Natural killer cell (primary cell): Measurements from ENCODE around the gene POMGNT2. TPM values are rescaled to one million over a fixed set of nuclear protein-coding genes. Genes with fewer than 3 reads are reported as not detected.

Experiments
- ATAC-seq, 3 donors: fragments of 150-1000 bp in 2 of 3; fragments of 200-7000 bp in 1 of 3; cut with Tn5 transposase; 1 replicate in 1 of 3; 2 replicates in 2 of 3; pipeline ENCODE4 v1.10.0; 2021; ENCODE audit warnings: mild to moderate bottlenecking in 2 of 3, moderate library complexity in 2 of 3
- DNase-seq, 2 donors: peaks; one replicate each; pipeline versions ENCODE4 v3.0.0 to v3.0.0-alpha.2; 2013 to 2021; ENCODE audit warnings: mixed read lengths in 1 of 2
- H3K27ac ChIP-seq: one replicate; pipeline ENCODE4 v1.5.1; 2013; ENCODE audit warnings: mild to moderate bottlenecking, low read length
- H3K27me3 ChIP-seq: one replicate; pipeline ENCODE4 v1.6.1; 2013; ENCODE audit warnings: low read length; ENCODE audit not compliant: control insufficient read depth, insufficient read depth
- H3K36me3 ChIP-seq: one replicate; pipeline ENCODE4 v1.6.1; 2013; ENCODE audit warnings: low read length; ENCODE audit not compliant: control insufficient read depth, insufficient read depth
- H3K4me1 ChIP-seq: one replicate; pipeline ENCODE4 v1.6.1; 2013; ENCODE audit warnings: low read length; ENCODE audit not compliant: control insufficient read depth, insufficient read depth
- H3K4me3 ChIP-seq: one replicate; pipeline ENCODE4 v1.5.1; 2013; ENCODE audit warnings: low read length
- H3K9me3 ChIP-seq: one replicate; pipeline ENCODE4 v1.6.1; 2013; ENCODE audit warnings: low read length; ENCODE audit not compliant: control insufficient read depth, insufficient read depth
- H3K27ac Mint-ChIP-seq, 2 donors: one replicate each; pipeline ENCODE4 v1.8.0; 2022; ENCODE audit warnings: mild to moderate bottlenecking in 2 of 2, mixed read lengths in 2 of 2, moderate library complexity in 1 of 2
- H3K27me3 Mint-ChIP-seq, 2 donors: one replicate each; pipeline ENCODE4 v1.8.0; 2022; ENCODE audit warnings: low read depth in 2 of 2, mixed read lengths in 2 of 2
- H3K36me3 Mint-ChIP-seq: one replicate; pipeline ENCODE4 v1.8.0; 2022; ENCODE audit warnings: mixed read lengths
- H3K4me1 Mint-ChIP-seq, 2 donors: one replicate each; pipeline ENCODE4 v1.8.0; 2022; ENCODE audit warnings: mixed read lengths in 2 of 2
- H3K4me3 Mint-ChIP-seq: one replicate; pipeline ENCODE4 v1.8.0; 2022; ENCODE audit warnings: mild to moderate bottlenecking, moderate library complexity, mixed read lengths
- H3K9me3 Mint-ChIP-seq, 2 donors: one replicate each; pipeline ENCODE4 v1.8.0; 2022; ENCODE audit warnings: mixed read lengths in 2 of 2
- CTCF ChIP-seq: fragments of 200-600 bp; IDR thresholded peaks from one replicate; pipeline ENCODE4 v1.8.0; 2022; ENCODE audit warnings: antibody characterized with exemption
- WGBS: methylation state at CpG from one replicate; pipeline ENCODE4 v1.1.7; 2013; ENCODE audit warnings: missing lambda C conversion rate; ENCODE audit not compliant: insufficient coverage; 5-methylcytosine and 5-hydroxymethylcytosine counted together
- intact Hi-C: fragments of 100-400 bp; cut with micrococcal nuclease; formaldehyde crosslinking; loops from one replicate; pipeline ENCODE4 v1.14.2; 2022
- total RNA-seq, 4 donors: library from RNA; stranded (reverse); fragments of 120-200 nt in 1 of 4; gene quantifications; one replicate each; pipeline versions ENCODE4 v1.2.3 to v1.2.4, GENCODE V29; 2013 to 2022

The POMGNT2 gene
- total RNA-seq, 3 donors from 2014 or later (not counting 1 experiment from before 2014, with no cell fraction given): 4.3 to 7.4 (median 6.6) TPM

GRCh38 chr3:43152649-43153048 lies 46.8 kb upstream of the POMGNT2 start:
- H3K36me3 ChIP-seq: no peaks in the 10 kb centered on the region
- Mint-ChIP-seq H3K9me3 (no peaks in the 10 kb centered on the region), H3K4me3 (no peak overlapping the region), H3K36me3 (no peaks in the 10 kb centered on the region), H3K4me1 (no peaks in the 10 kb centered on the region), H3K27me3 (peaks cover 12 to 36% of the 10 kb centered on the region in 2 donors), H3K27ac (no peak overlapping the region)
- no peak for TF ChIP-seq CTCF
- no peak overlapping the region for H3K27ac ChIP-seq
- no peaks in the 10 kb centered on the region for H3K4me1 ChIP-seq
- ATAC-seq (no peak), DNase-seq (no peak)
- WGBS: 26% methylated on average over 5 of the region's 5 CpGs
- H3K27me3 ChIP-seq: no peaks in the 10 kb centered on the region
- no peak overlapping the region for H3K4me3 ChIP-seq
- no peaks in the 10 kb centered on the region for H3K9me3 ChIP-seq
- intact Hi-C loops: no loop called here

- Mint-ChIP-seq H3K4me3 (no peak overlapping the region), H3K27ac (no peak overlapping the region), H3K27me3 (peaks cover 29 to 37% of the 10 kb centered on the region in 2 donors), H3K9me3 (no peaks in the 10 kb centered on the region), H3K36me3 (no peaks in the 10 kb centered on the region), H3K4me1 (no peaks in the 10 kb centered on the region)
- H3K9me3 ChIP-seq: no peaks in the 10 kb centered on the region
- no peaks in the 10 kb centered on the region for H3K4me1 ChIP-seq
- intact Hi-C loops: no loop called here
- H3K36me3 ChIP-seq: no peaks in the 10 kb centered on the region
- H3K4me3 ChIP-seq: no peak overlapping the region
- DNase-seq (no peak), ATAC-seq (no peak)
- no peak overlapping the region for H3K27ac ChIP-seq
- H3K27me3 ChIP-seq: no peaks in the 10 kb centered on the region
- TF ChIP-seq CTCF: no peak
Measured at GRCh38 chr3:43148033-43148432, 42.2 kb upstream of the POMGNT2 start.

GRCh38 chr3:43146599-43146998 lies 40.7 kb upstream of the POMGNT2 start:
- H3K4me1 Mint-ChIP-seq: no peaks in the 10 kb centered on the region
- intact Hi-C loops: no loop called here
- no peak overlapping the region for H3K27ac Mint-ChIP-seq
- H3K9me3 ChIP-seq: no peaks in the 10 kb centered on the region
- DNase-seq (no peak), ATAC-seq (no peak)
- no peak for TF ChIP-seq CTCF
- no peak overlapping the region for H3K4me3 ChIP-seq
- no peaks in the 10 kb centered on the region for H3K4me1 ChIP-seq
- no peaks in the 10 kb centered on the region for H3K27me3 ChIP-seq
- no peak overlapping the region for H3K27ac ChIP-seq
- no peaks in the 10 kb centered on the region for H3K36me3 ChIP-seq
- peaks cover 23 to 34% of the 10 kb centered on the region in 2 donors for H3K27me3 Mint-ChIP-seq
- 100% methylated on average over 1 of the region's 1 CpG for WGBS
- no peaks in the 10 kb centered on the region for H3K36me3 Mint-ChIP-seq
- H3K4me3 Mint-ChIP-seq: no peak overlapping the region
- H3K9me3 Mint-ChIP-seq: no peaks in the 10 kb centered on the region

- WGBS: 51% methylated on average over 6 of the region's 7 CpGs
- Mint-ChIP-seq H3K27ac (no peak overlapping the region), H3K9me3 (no peaks in the 10 kb centered on the region), H3K27me3 (peaks cover 14 to 29% of the 10 kb centered on the region in 2 donors), H3K36me3 (no peaks in the 10 kb centered on the region), H3K4me3 (no peak overlapping the region), H3K4me1 (no peaks in the 10 kb centered on the region)
- Histone ChIP-seq H3K27me3 (no peaks in the 10 kb centered on the region), H3K36me3 (no peaks in the 10 kb centered on the region), H3K9me3 (no peaks in the 10 kb centered on the region), H3K4me1 (no peaks in the 10 kb centered on the region), H3K27ac (no peak overlapping the region), H3K4me3 (no peak overlapping the region)
- ATAC-seq: no peak
- intact Hi-C loops: no loop called here
- no peak for DNase-seq
- no peak for TF ChIP-seq CTCF
Measured at GRCh38 chr3:43144761-43145490, 39.0 kb upstream of the POMGNT2 start.
